Urinary bladder (tissue), 4 donors: ENCODE measurements around the gene PATJ. TPM values are rescaled to one million over a fixed set of nuclear protein-coding genes. Genes with fewer than 3 reads are reported as not detected.
"Not testable (repeated sequence)": the region's sequence is repeated elsewhere in the genome, so short reads cannot be mapped to it uniquely, and the experiment has no call there.

ENCODE experiments used
- DNase-seq: peaks from one replicate; pipeline ENCODE4 v3.0.0-alpha.2; 2015; ENCODE audit errors: extremely low spot score
- H3K27ac ChIP-seq: one replicate; pipeline ENCODE4 v1.5.1; 2013; ENCODE audit warnings: low read depth, mild to moderate bottlenecking, moderate library complexity
- H3K36me3 ChIP-seq: one replicate; pipeline ENCODE4 v1.6.1; 2013; ENCODE audit warnings: mild to moderate bottlenecking, moderate library complexity; ENCODE audit not compliant: insufficient read depth
- H3K4me1 ChIP-seq: one replicate; pipeline ENCODE4 v1.6.1; 2013; ENCODE audit warnings: mild to moderate bottlenecking, moderate library complexity; ENCODE audit not compliant: insufficient read depth
- H3K4me3 ChIP-seq: one replicate; pipeline ENCODE4 v1.5.1; 2013; ENCODE audit warnings: low read depth, low read length
- WGBS: extraction: QIAGEN DNeasy Blood & Tissue Kit; methylation state at CpG from one replicate; pipeline ENCODE4 v1.1.7; 2013; 5-methylcytosine and 5-hydroxymethylcytosine counted together
- polyA plus RNA-seq: library from polyadenylated mRNA; stranded (reverse); fragments of 200-250 nt; gene quantifications from one replicate; pipeline ENCODE4 v1.2.3, GENCODE V29; 2013
- total RNA-seq: library from RNA; depleted of rRNA; stranded (reverse); fragments of >200 nt; gene quantifications from one replicate; pipeline ENCODE4 v1.2.3, GENCODE V29; 2014
- donor health status: healthy with polysubstance abuse.
- donor health status: healthy.

Gene PATJ
- total and polyA plus RNA-seq, 2 donors = 6.6 to 33.1 TPM

GRCh38 chr1:61894296-61894695 is 152.0 kb downstream of the PATJ start:
- H3K4me1 ChIP-seq, H3K4me3 ChIP-seq, DNase-seq, H3K27ac ChIP-seq, H3K36me3 ChIP-seq: not testable (repeated sequence)
- WGBS = 82% methylated on average over 2 of the region's 2 CpGs

GRCh38 chr1:61895175-61895574 is 152.9 kb downstream of the PATJ start:
- DNase-seq = no peak
- Histone ChIP-seq H3K4me3 (no peak overlapping the region), H3K36me3 (no peaks in the 10 kb centered on the region), H3K27ac (no peak overlapping the region), H3K4me1 (no peaks in the 10 kb centered on the region)
- WGBS = 21% methylated on average over 2 of the region's 2 CpGs

- H3K27ac ChIP-seq = no peak overlapping the region
- H3K4me1 ChIP-seq = no peaks in the 10 kb centered on the region
- WGBS = 90% methylated on average over 3 of the region's 3 CpGs
These were observed 156.4 kb downstream of the PATJ start for GRCh38 chr1:61898658-61899057.

GRCh38 chr1:61904354-61904753 is 162.1 kb downstream of the PATJ start:
- Histone ChIP-seq H3K27ac (no peak overlapping the region), H3K4me3 (no peak overlapping the region), H3K36me3 (peaks cover 3% of the 10 kb centered on the region), H3K4me1 (no peaks in the 10 kb centered on the region)
- 95% methylated on average over 1 of the region's 1 CpG for WGBS
- DNase-seq = no peak

More at GRCh38 chr1:61898658-61899057, 156.4 kb downstream of the PATJ start:
- no peak for DNase-seq
- Histone ChIP-seq H3K4me3 (no peak overlapping the region), H3K36me3 (no peaks in the 10 kb centered on the region)

GRCh38 chr1:61907102-61907501 is 164.8 kb downstream of the PATJ start:
- no peak for DNase-seq
- H3K27ac ChIP-seq = no peak overlapping the region
- H3K36me3 ChIP-seq = peaks cover 4% of the 10 kb centered on the region
- no peak overlapping the region for H3K4me3 ChIP-seq
- 67% methylated on average over 4 of the region's 4 CpGs for WGBS
- no peaks in the 10 kb centered on the region for H3K4me1 ChIP-seq

GRCh38 chr1:61910035-61910434 is 167.8 kb downstream of the PATJ start:
- peaks cover 4% of the 10 kb centered on the region for H3K36me3 ChIP-seq
- H3K4me1 ChIP-seq = no peaks in the 10 kb centered on the region
- no peak for DNase-seq
- no peak overlapping the region for H3K4me3 ChIP-seq
- H3K27ac ChIP-seq = no peak overlapping the region

- DNase-seq = no peak
- H3K4me1 ChIP-seq = no peaks in the 10 kb centered on the region
- 70% methylated on average over 4 of the region's 4 CpGs for WGBS
- H3K27ac ChIP-seq = no peak overlapping the region
- H3K4me3 ChIP-seq = no peak overlapping the region
- H3K36me3 ChIP-seq = peaks cover 2% of the 10 kb centered on the region
These were observed 172.7 kb downstream of the PATJ start for GRCh38 chr1:61914823-61915482.

GRCh38 chr1:61921435-61921834 is 179.2 kb downstream of the PATJ start:
- Histone ChIP-seq H3K36me3 (peaks cover 2% of the 10 kb centered on the region), H3K27ac (no peak overlapping the region), H3K4me3 (no peak overlapping the region), H3K4me1 (no peaks in the 10 kb centered on the region)
- DNase-seq = no peak

GRCh38 chr1:61922950-61923480 is 180.7 kb downstream of the PATJ start:
- DNase-seq = no peak
- H3K36me3 ChIP-seq = no peaks in the 10 kb centered on the region
- WGBS = 94% methylated on average over 3 of the region's 3 CpGs
- H3K4me3 ChIP-seq = no peak overlapping the region
- H3K27ac ChIP-seq = no peak overlapping the region
- no peaks in the 10 kb centered on the region for H3K4me1 ChIP-seq

- Histone ChIP-seq H3K4me3 (no peak overlapping the region), H3K36me3 (no peaks in the 10 kb centered on the region), H3K4me1 (no peaks in the 10 kb centered on the region), H3K27ac (no peak overlapping the region)
- no peak for DNase-seq
- 96% methylated on average over 1 of the region's 1 CpG for WGBS
These were observed 183.5 kb downstream of the PATJ start for GRCh38 chr1:61925591-61926298.

GRCh38 chr1:61926597-61926996 is 184.3 kb downstream of the PATJ start:
- Histone ChIP-seq H3K27ac (no peak overlapping the region), H3K36me3 (no peaks in the 10 kb centered on the region), H3K4me1 (no peaks in the 10 kb centered on the region), H3K4me3 (no peak overlapping the region)
- no peak for DNase-seq
- WGBS = 81% methylated on average over 3 of the region's 3 CpGs

GRCh38 chr1:61930116-61930645 is 187.9 kb downstream of the PATJ start:
- 74% methylated on average over 5 of the region's 5 CpGs for WGBS
- Histone ChIP-seq H3K4me1 (no peaks in the 10 kb centered on the region), H3K27ac (no peak overlapping the region), H3K4me3 (no peak overlapping the region), H3K36me3 (no peaks in the 10 kb centered on the region)
- DNase-seq = no peak

- 96% methylated on average over 3 of the region's 3 CpGs for WGBS
- H3K36me3 ChIP-seq = no peaks in the 10 kb centered on the region
- DNase-seq = no peak
- no peak overlapping the region for H3K4me3 ChIP-seq
- no peak overlapping the region for H3K27ac ChIP-seq
- H3K4me1 ChIP-seq = no peaks in the 10 kb centered on the region
These were observed 189.5 kb downstream of the PATJ start for GRCh38 chr1:61931587-61932279.

- no peak for DNase-seq
- WGBS = 97% methylated on average over 3 of the region's 3 CpGs
- Histone ChIP-seq H3K4me1 (no peaks in the 10 kb centered on the region), H3K27ac (no peak overlapping the region), H3K36me3 (no peaks in the 10 kb centered on the region), H3K4me3 (no peak overlapping the region)
These were observed 193.2 kb downstream of the PATJ start for GRCh38 chr1:61935516-61935915.
